Upper lobe of left lung (tissue), 6 donors: ENCODE results near the gene NME3. TPM values are rescaled to one million over a fixed set of nuclear protein-coding genes. Genes with fewer than 3 reads are reported as not detected.

Experiments used
- ATAC-seq, 2 donors: fragments of 200-7000 bp; cut with Tn5 transposase; one replicate each; pipeline ENCODE4 v1.9.1; 2022; ENCODE audit warnings: mild to moderate bottlenecking in 2 of 2, moderate library complexity in 2 of 2; ENCODE audit not compliant: low FRiP score in 2 of 2
- DNase-seq, 2 donors: peaks; one replicate each; pipeline ENCODE4 v3.0.0-alpha.2; 2019 to 2020
- H3K27ac ChIP-seq, 4 donors: fragments of 200-600 bp; sonication (generic); one replicate each; pipeline ENCODE4 v1.5.1; 2016 to 2019
- H3K27me3 ChIP-seq, 4 donors: fragments of 200-600 bp; sonication (generic); one replicate each; pipeline ENCODE4 v1.5.1; 2017 to 2019
- H3K36me3 ChIP-seq, 4 donors: fragments of 200-600 bp; sonication (generic); one replicate each; pipeline ENCODE4 v1.5.1; 2016 to 2019
- H3K4me1 ChIP-seq, 4 donors: fragments of 200-600 bp; sonication (generic); one replicate each; pipeline ENCODE4 v1.5.1; 2018 to 2019
- H3K4me3 ChIP-seq, 4 donors: fragments of 200-600 bp; sonication (generic); one replicate each; pipeline ENCODE4 v1.5.1; 2017 to 2019; ENCODE audit warnings: mild to moderate bottlenecking in 2 of 4, moderate library complexity in 1 of 4
- H3K9me3 ChIP-seq, 4 donors: fragments of 200-600 bp; sonication (generic); one replicate each; pipeline ENCODE4 v1.5.1; 2018 to 2019
- CTCF ChIP-seq, 6 experiments: fragments of 450-650 bp in 4 of 6; fragments of 200-600 bp in 2 of 6; sonication (generic) in 2 of 6; IDR thresholded peaks; one replicate each; pipeline ENCODE4 v1.5.1; 2016 to 2019; ENCODE audit warnings: antibody characterized with exemption in 6 of 6
- EP300 ChIP-seq, 4 donors: sonication (generic); formaldehyde crosslinking; IDR thresholded peaks; one replicate each; pipeline ENCODE4 v1.5.1; 2017; ENCODE audit warnings: antibody characterized with exemption in 4 of 4, control low read depth in 2 of 4
- POLR2A ChIP-seq, 4 donors: fragments of 450-650 bp; IDR thresholded peaks; one replicate each; pipeline ENCODE4 v1.5.1; 2016 to 2017; ENCODE audit warnings: antibody characterized with exemption in 4 of 4, mild to moderate bottlenecking in 2 of 4
- POLR2AphosphoS5 ChIP-seq, 2 donors: sonication (generic); formaldehyde crosslinking; IDR thresholded peaks; one replicate each; pipeline ENCODE4 v1.5.1; 2017; ENCODE audit warnings: antibody characterized with exemption in 2 of 2
- WGBS, 2 donors: methylation state at CpG; one replicate each; pipeline ENCODE4 v1.1.5; 2017 to 2018; 5-methylcytosine and 5-hydroxymethylcytosine counted together
- small RNA-seq, 4 donors: library from RNA; depleted of rRNA; stranded (forward); fragments of <200 nt; gene quantifications; one replicate each; pipeline ENCODE3, GENCODE V24; 2016
- total RNA-seq, 6 donors: library from RNA; depleted of rRNA in 4 of 6; stranded (reverse); fragments of >200 nt in 4 of 6; gene quantifications; one replicate each; pipeline versions ENCODE4 v1.1.0 to v1.2.1, GENCODE V29; 2016 to 2021
- donor health status: DM: no; HTN: no; CAD: no; lungs with moderate emphysema.
- donor health status: DM: no; HTN: yes; CAD: no; lungs with severe emphysema.

NME3 gene
- total RNA-seq, 6 donors from 2014 or later, result 57.8 to 155 (median 78.9) TPM

GRCh38 chr16:1721372-1721771, 50.0 kb downstream of the NME3 start:
- Histone ChIP-seq H3K27me3 (no peaks in the 10 kb centered on the region), H3K4me1 (peaks cover 22 to 46% (median 32%) of the 10 kb centered on the region in 4 donors), H3K4me3 (no peak overlapping the region), H3K9me3 (no peaks in the 10 kb centered on the region), H3K36me3 (peaks cover 0 to 22% (median 13%) of the 10 kb centered on the region in 4 donors), H3K27ac (peak overlapping the region in 3 of 4 donors; percentile 48 to 78 (median 53))
- no peak for TF ChIP-seq POLR2AphosphoS5 (IDR thresholded peaks at IDR 0.05)
- no peak for TF ChIP-seq CTCF (IDR thresholded peaks at IDR 0.05)
- no peak for TF ChIP-seq EP300 (IDR thresholded peaks at IDR 0.05)
- TF ChIP-seq POLR2A (IDR thresholded peaks at IDR 0.05), result no peak
- WGBS, 2 donors, result 94 to 95% methylated on average over 9 of the region's 9 CpGs
- ATAC-seq (no peak), DNase-seq (no peak)

Small RNAs within 50 kb of the gene (small RNA-seq; reads per million reads assigned to genes)
- 0.12 to 1.1 (median 0.47) reads per million in 4 donors for gene MIR3177

Other genes starting within 250 kb of the NME3 start
- gene TMEM204, start 237.9 kb downstream of the NME3 start, total RNA-seq, result 100 to 1,000 TPM in 1 of 6 donors, 10 to 100 TPM in 5; 31.4 to 112 (median 48.4) TPM
- gene IFT140, start 159.5 kb downstream of the NME3 start, total RNA-seq, result 100 to 1,000 TPM in 1 of 6 donors, 10 to 100 TPM in 5; 32.1 to 152 (median 49.8) TPM
- gene CRAMP1, start 159.2 kb downstream of the NME3 start, total RNA-seq, result 10 to 100 TPM; 16.3 to 57.6 (median 20.6) TPM
- 10 to 100 TPM; 15.8 to 60.5 (median 38.3) TPM for gene JPT2, start 93.3 kb downstream of the NME3 start, total RNA-seq
- 100 to 1,000 TPM in 2 of 6 donors, 10 to 100 TPM in 4; 46.4 to 505 (median 71.9) TPM for gene MAPK8IP3, start 65.3 kb downstream of the NME3 start, total RNA-seq
- 10 to 100 TPM; 10.8 to 87.0 (median 21.5) TPM for gene EME2, start 1.3 kb upstream of the NME3 start, total RNA-seq
- gene MRPS34, start 1.6 kb upstream of the NME3 start, total RNA-seq, result 10 to 100 TPM; 49.2 to 91.7 (median 69.8) TPM
- gene SPSB3, start 11.0 kb upstream of the NME3 start, total RNA-seq, result 100 to 1,000 TPM in 2 of 6 donors, 10 to 100 TPM in 4; 46.2 to 234 (median 64.4) TPM
- gene NUBP2, start 11.4 kb upstream of the NME3 start, total RNA-seq, result 10 to 100 TPM; 53.2 to 85.6 (median 60.5) TPM
- gene IGFALS, start 22.2 kb upstream of the NME3 start, total RNA-seq, result 10 to 100 TPM in 1 of 6 donors, 1 to 10 TPM in 5; 1.0 to 11.5 (median 3.1) TPM
- gene HAGH, start 55.3 kb upstream of the NME3 start, total RNA-seq, result 100 to 1,000 TPM in 5 of 6 donors, 10 to 100 TPM in 1; 84.5 to 251 (median 122) TPM
- gene FAHD1, start 55.7 kb upstream of the NME3 start, total RNA-seq, result 10 to 100 TPM; 22.1 to 42.1 (median 32.6) TPM
- under 1 TPM in 1 of 6 donors, not detected in 5; 0.54 TPM for gene MEIOB, start 100.6 kb upstream of the NME3 start, total RNA-seq
- gene HS3ST6, start 146.9 kb upstream of the NME3 start, total RNA-seq, result 1 to 10 TPM in 2 of 6 donors, under 1 TPM in 2, not detected in 2; 0.44 to 4.0 (median 0.95) TPM
- 10 to 100 TPM; 18.2 to 45.3 (median 31.9) TPM for gene MSRB1, start 171.7 kb upstream of the NME3 start, total RNA-seq
- not detected for gene RPL3L, start 183.1 kb upstream of the NME3 start, total RNA-seq
- 100 to 1,000 TPM in 4 of 6 donors, 10 to 100 TPM in 2; 76.5 to 245 (median 107) TPM for gene NDUFB10, start 188.0 kb upstream of the NME3 start, total RNA-seq
- gene RPS2, start 193.3 kb upstream of the NME3 start, total RNA-seq, result 1,000 to 10,000 TPM; 1,128 to 1,943 (median 1,579) TPM
- gene RNF151, start 195.3 kb upstream of the NME3 start, total RNA-seq, result under 1 TPM in 1 of 6 donors, not detected in 5; 0.37 TPM
- gene TBL3, start 200.5 kb upstream of the NME3 start, total RNA-seq, result 10 to 100 TPM; 22.0 to 51.6 (median 35.0) TPM
- gene NOXO1, start 209.9 kb upstream of the NME3 start, total RNA-seq, result 1 to 10 TPM in 5 of 6 donors, not detected in 1; 2.1 to 5.4 (median 5.0) TPM
- 10 to 100 TPM in 5 of 6 donors, 1 to 10 TPM in 1; 5.2 to 40.3 (median 24.7) TPM for gene GFER, start 212.7 kb upstream of the NME3 start, total RNA-seq
- gene SYNGR3, start 218.4 kb upstream of the NME3 start, total RNA-seq, result 1 to 10 TPM in 1 of 6 donors, under 1 TPM in 3, not detected in 2; 0.15 to 1.4 (median 0.34) TPM
- gene ZNF598, start 238.3 kb upstream of the NME3 start, total RNA-seq, result 10 to 100 TPM; 20.1 to 62.8 (median 41.7) TPM
- gene NPW, start 248.2 kb upstream of the NME3 start, total RNA-seq, result under 1 TPM in 2 of 6 donors, not detected in 4; 0.67 to 0.80 TPM